ENCODE results near the gene CAMK2D. TPM values are rescaled to one million over a fixed set of nuclear protein-coding genes. Genes with fewer than 3 reads are reported as not detected.
"Not testable (repeated sequence)": the region's sequence is repeated elsewhere in the genome, so short reads cannot be mapped to it uniquely, and the experiment has no call there.

CAMK2D gene
- 10 to 100 TPM; 82.3 to 90.8 (median 86.6) TPM for polyA plus RNA-seq (ENCODE audit: insufficient read length in 3 of 3)

- peak; percentile 82 to 86 (median 83) for DNase-seq (ENCODE audit: low read depth in 3 of 3, low spot score in 2 of 3)
These were observed at the start of gene CAMK2D for GRCh38 chr4:113761620-113762185. TSS of gene CAMK2D (minus strand) at chr4:113761738. CDS start at chr4:113761068, 670 bp downstream.

GRCh38 chr4:113810906-113811305 lies 49.4 kb upstream of the CAMK2D start:
- DNase-seq (ENCODE audit: low read depth in 3 of 3, low spot score in 2 of 3): no peak

GRCh38 chr4:113809311-113809710 lies 47.8 kb upstream of the CAMK2D start:
- no peak for DNase-seq (ENCODE audit: low read depth in 3 of 3, low spot score in 2 of 3)

- DNase-seq (ENCODE audit: low read depth in 3 of 3, low spot score in 2 of 3): no peak
These were observed 45.3 kb upstream of the CAMK2D start for GRCh38 chr4:113806850-113807249.

GRCh38 chr4:113801882-113802281 lies 40.3 kb upstream of the CAMK2D start:
- no peak for DNase-seq (ENCODE audit: low read depth in 3 of 3, low spot score in 2 of 3)

- DNase-seq (ENCODE audit: low read depth in 3 of 3, low spot score in 2 of 3): not testable (repeated sequence)
These were observed 34.8 kb upstream of the CAMK2D start for GRCh38 chr4:113796381-113796780.

GRCh38 chr4:113790478-113790877 lies 28.9 kb upstream of the CAMK2D start:
- no peak for DNase-seq (ENCODE audit: low read depth in 3 of 3, low spot score in 2 of 3)

GRCh38 chr4:113788888-113789287 lies 27.4 kb upstream of the CAMK2D start:
- no peak for DNase-seq (ENCODE audit: low read depth in 3 of 3, low spot score in 2 of 3)

- DNase-seq (ENCODE audit: low read depth in 3 of 3, low spot score in 2 of 3): no peak
These were observed 24.2 kb upstream of the CAMK2D start for GRCh38 chr4:113785781-113786180.

GRCh38 chr4:113784497-113785250 lies 23.1 kb upstream of the CAMK2D start:
- no peak for DNase-seq (ENCODE audit: low read depth in 3 of 3, low spot score in 2 of 3)

GRCh38 chr4:113783701-113784100 lies 22.2 kb upstream of the CAMK2D start:
- DNase-seq (ENCODE audit: low read depth in 3 of 3, low spot score in 2 of 3): no peak

- DNase-seq (ENCODE audit: low read depth in 3 of 3, low spot score in 2 of 3): no peak
These were observed 21.8 kb upstream of the CAMK2D start for GRCh38 chr4:113783289-113783688.

- peak in 1 of 3 donors; percentile 7 for DNase-seq (ENCODE audit: low read depth in 3 of 3, low spot score in 2 of 3)
These were observed 20.0 kb upstream of the CAMK2D start for GRCh38 chr4:113781439-113782040.

GRCh38 chr4:113776679-113777078 lies 15.1 kb upstream of the CAMK2D start:
- DNase-seq (ENCODE audit: low read depth in 3 of 3, low spot score in 2 of 3): no peak

- DNase-seq (ENCODE audit: low read depth in 3 of 3, low spot score in 2 of 3): no peak
These were observed 14.5 kb upstream of the CAMK2D start for GRCh38 chr4:113776016-113776415.

- no peak for DNase-seq (ENCODE audit: low read depth in 3 of 3, low spot score in 2 of 3)
These were observed 12.2 kb upstream of the CAMK2D start for GRCh38 chr4:113773756-113774155.

GRCh38 chr4:113773014-113773413 lies 11.5 kb upstream of the CAMK2D start:
- no peak for DNase-seq (ENCODE audit: low read depth in 3 of 3, low spot score in 2 of 3)

- no peak for DNase-seq (ENCODE audit: low read depth in 3 of 3, low spot score in 2 of 3)
These were observed 10.8 kb upstream of the CAMK2D start for GRCh38 chr4:113772319-113772718.

GRCh38 chr4:113769744-113770143 lies 8.2 kb upstream of the CAMK2D start:
- no peak for DNase-seq (ENCODE audit: low read depth in 3 of 3, low spot score in 2 of 3)

GRCh38 chr4:113768952-113769351 lies 7.4 kb upstream of the CAMK2D start:
- no peak for DNase-seq (ENCODE audit: low read depth in 3 of 3, low spot score in 2 of 3)

GRCh38 chr4:113766882-113767281 lies 5.3 kb upstream of the CAMK2D start:
- no peak for DNase-seq (ENCODE audit: low read depth in 3 of 3, low spot score in 2 of 3)

- no peak for DNase-seq (ENCODE audit: low read depth in 3 of 3, low spot score in 2 of 3)
These were observed 3.3 kb upstream of the CAMK2D start for GRCh38 chr4:113764720-113765264.
